Liver (tissue), 9 donors: ENCODE data around the gene CRISP1. TPM values are rescaled to one million over a fixed set of nuclear protein-coding genes. Genes with fewer than 3 reads are reported as not detected.

Source experiments
- DNase-seq: peaks from one replicate; pipeline ENCODE4 v3.0.0-alpha.2; 2017; ENCODE audit warnings: low spot score
- H3K27ac ChIP-seq, 2 donors: one replicate each; pipeline ENCODE4 v1.7.0; 2013; ENCODE audit warnings: inconsistent platforms in 2 of 2, low read length in 2 of 2, control low read depth in 1 of 2, low read depth in 1 of 2, mild to moderate bottlenecking in 1 of 2
- H3K27me3 ChIP-seq, 4 donors: one replicate each; pipeline versions ENCODE4 v1.6.1 to v1.7.0; 2013; ENCODE audit warnings: low read length in 3 of 4, inconsistent platforms in 1 of 4, mild to moderate bottlenecking in 1 of 4, moderate library complexity in 1 of 4; ENCODE audit not compliant: control insufficient read depth in 4 of 4, insufficient read depth in 4 of 4
- H3K36me3 ChIP-seq, 4 donors: one replicate each; pipeline versions ENCODE4 v1.6.1 to v1.7.0; 2013; ENCODE audit warnings: low read length in 3 of 4, mild to moderate bottlenecking in 3 of 4, low read depth in 1 of 4, moderate library complexity in 1 of 4; ENCODE audit not compliant: control insufficient read depth in 4 of 4, insufficient read depth in 3 of 4
- H3K4me1 ChIP-seq, 4 donors: one replicate each; pipeline versions ENCODE4 v1.6.1 to v1.7.0; 2013; ENCODE audit warnings: low read length in 3 of 4, mild to moderate bottlenecking in 3 of 4, moderate library complexity in 1 of 4; ENCODE audit not compliant: control insufficient read depth in 4 of 4, insufficient read depth in 4 of 4
- H3K4me3 ChIP-seq, 3 donors: one replicate each; pipeline versions ENCODE4 v1.6.1 to v1.7.0; 2013; ENCODE audit warnings: low read length in 3 of 3, control low read depth in 1 of 3, low read depth in 1 of 3, mild to moderate bottlenecking in 1 of 3
- H3K9ac ChIP-seq, 2 donors: one replicate each; pipeline ENCODE4 v1.7.0; 2013; ENCODE audit warnings: low read length in 2 of 2, mild to moderate bottlenecking in 2 of 2, moderate library complexity in 2 of 2, control low read depth in 1 of 2, low read depth in 1 of 2
- H3K9me3 ChIP-seq, 4 donors: one replicate each; pipeline versions ENCODE4 v1.6.1 to v1.7.0; 2013; ENCODE audit warnings: low read length in 3 of 4; ENCODE audit not compliant: control insufficient read depth in 4 of 4
- ATF3 ChIP-seq: IDR thresholded peaks from 2 replicates; pipeline ENCODE4 v1.6.1; 2016; ENCODE audit warnings: antibody characterized with exemption
- CTCF ChIP-seq: fragments of 150-350 bp; IDR thresholded peaks from 2 replicates; pipeline ENCODE4 v1.5.1; 2017; ENCODE audit warnings: improper control_type of control experiment, low read depth, low read length; ENCODE audit not compliant: missing input control
- EGR1 ChIP-seq, 2 donors: IDR thresholded peaks; 2 replicates each; pipeline ENCODE4 v1.6.1; 2016 to 2018; ENCODE audit warnings: antibody characterized with exemption in 2 of 2, low read depth in 2 of 2
- FOXA1 ChIP-seq: IDR thresholded peaks from 2 replicates; pipeline ENCODE4 v1.6.1; 2016; ENCODE audit warnings: antibody characterized with exemption
- FOXA2 ChIP-seq: IDR thresholded peaks from 2 replicates; pipeline ENCODE4 v1.6.1; 2016; ENCODE audit warnings: antibody characterized with exemption
- GABPA ChIP-seq, 2 donors: IDR thresholded peaks in 1 of 2; conservative IDR thresholded peaks in 1 of 2; 2 replicates each; pipeline ENCODE4 v1.6.1; 2016; ENCODE audit warnings: antibody characterized with exemption in 2 of 2, mild to moderate bottlenecking in 1 of 2, moderate library complexity in 1 of 2
- HNF4A ChIP-seq, 2 donors: conservative IDR thresholded peaks; 2 replicates each; pipeline ENCODE4 v1.6.1; 2016; ENCODE audit warnings: antibody characterized with exemption in 2 of 2, mild to moderate bottlenecking in 2 of 2
- HNF4G ChIP-seq: IDR thresholded peaks from 2 replicates; pipeline ENCODE4 v1.6.1; 2016; ENCODE audit warnings: antibody characterized with exemption
- JUND ChIP-seq, 2 donors: IDR thresholded peaks; 2 replicates each; pipeline ENCODE4 v1.6.1; 2016; ENCODE audit warnings: antibody characterized with exemption in 2 of 2
- MAX ChIP-seq: IDR thresholded peaks from 2 replicates; pipeline ENCODE4 v1.6.1; 2016; ENCODE audit warnings: antibody characterized with exemption
- NR2F2 ChIP-seq: IDR thresholded peaks from 2 replicates; pipeline ENCODE4 v1.6.1; 2016; ENCODE audit warnings: antibody characterized with exemption
- REST ChIP-seq: IDR thresholded peaks from 2 replicates; pipeline ENCODE4 v1.6.1; 2016; ENCODE audit warnings: antibody characterized with exemption, mild to moderate bottlenecking
- RXRA ChIP-seq, 2 donors: IDR thresholded peaks; 2 replicates each; pipeline ENCODE4 v1.6.1; 2017 to 2018; ENCODE audit warnings: antibody characterized with exemption in 2 of 2, mild to moderate bottlenecking in 1 of 2
- SP1 ChIP-seq: IDR thresholded peaks from 2 replicates; pipeline ENCODE4 v1.6.1; 2018; ENCODE audit warnings: antibody characterized with exemption, mild to moderate bottlenecking
- TAF1 ChIP-seq: conservative IDR thresholded peaks from 2 replicates; pipeline ENCODE4 v1.6.1; 2016; ENCODE audit warnings: antibody characterized with exemption, mild to moderate bottlenecking
- YY1 ChIP-seq: IDR thresholded peaks from 2 replicates; pipeline ENCODE4 v1.6.1; 2016; ENCODE audit warnings: antibody characterized with exemption, mild to moderate bottlenecking
- ZBTB33 ChIP-seq: IDR thresholded peaks from 2 replicates; pipeline ENCODE4 v1.6.1; 2016; ENCODE audit warnings: antibody characterized with exemption
- WGBS: extraction: QIAGEN DNeasy Blood & Tissue Kit; methylation state at CpG from one replicate; pipeline ENCODE4 v1.1.7; 2013; 5-methylcytosine and 5-hydroxymethylcytosine counted together
- polyA plus RNA-seq, 2 donors: library from polyadenylated mRNA; stranded (reverse) in 1 of 2; unstranded in 1 of 2; fragments of 200-250 nt in 1 of 2; fragments of >200 nt in 1 of 2; fragmentation: Nextera tagmentation in 1 of 2; extraction: Ambion mirVana in 1 of 2; gene quantifications; one replicate each; pipeline versions ENCODE4 v1.2.1 to v1.2.3, GENCODE V29; 2013 to 2015
- total RNA-seq, 2 donors: library from RNA; depleted of rRNA; stranded (reverse); fragments of >200 nt; gene quantifications; one replicate each; pipeline ENCODE4 v1.2.3, GENCODE V29; 2014
- donor health status: healthy.
- donor health status: healthy.
- donor health status: healthy.
- donor health status: healthy.
- donor health status: healthy.

CRISP1 gene
- total and polyA plus RNA-seq, 4 donors = not detected

- DNase-seq = no peak
- no peaks in the 10 kb centered on the region for H3K4me1 ChIP-seq
- no peak overlapping the region for H3K27ac ChIP-seq
- WGBS = 88% methylated on average over 1 of the region's 1 CpG
- no peak overlapping the region for H3K9ac ChIP-seq
- no peaks in the 10 kb centered on the region for H3K9me3 ChIP-seq
- H3K36me3 ChIP-seq = no peaks in the 10 kb centered on the region
- H3K27me3 ChIP-seq = no peaks in the 10 kb centered on the region
- no peak overlapping the region for H3K4me3 ChIP-seq
- TF ChIP-seq MAX (no peak), FOXA2 (no peak), TAF1 (no peak), FOXA1 (no peak), RXRA (IDR thresholded peaks at IDR 0.05) (no peak), JUND (IDR thresholded peaks at IDR 0.05) (no peak), REST (no peak), ZBTB33 (no peak), YY1 (no peak), HNF4A (conservative IDR thresholded peaks at IDR 0.05) (no peak), SP1 (no peak), HNF4G (no peak), ATF3 (no peak), NR2F2 (no peak), CTCF (no peak)
These were observed 32.9 kb downstream of the CRISP1 start for GRCh38 chr6:49833386-49833785.

GRCh38 chr6:49826743-49827406, 39.5 kb downstream of the CRISP1 start:
- 64% methylated on average over 5 of the region's 5 CpGs for WGBS
- H3K27ac ChIP-seq = no peak overlapping the region
- TF ChIP-seq CTCF (no peak), GABPA (IDR thresholded peaks at IDR 0.05 in 1 of 2, conservative IDR thresholded peaks at IDR 0.05 in 1 of 2) (no peak), SP1 (no peak), EGR1 (IDR thresholded peaks at IDR 0.05; ENCODE audit: low read depth in 2 of 2) (no peak), MAX (no peak), YY1 (no peak), HNF4A (conservative IDR thresholded peaks at IDR 0.05) (no peak), HNF4G (no peak), NR2F2 (no peak), REST (no peak), FOXA1 (no peak), RXRA (IDR thresholded peaks at IDR 0.05) (no peak)

More at GRCh38 chr6:49826743-49827406, 39.5 kb downstream of the CRISP1 start:
- no peaks in the 10 kb centered on the region for H3K4me1 ChIP-seq
- H3K9me3 ChIP-seq = no peaks in the 10 kb centered on the region
- no peaks in the 10 kb centered on the region for H3K36me3 ChIP-seq
- H3K9ac ChIP-seq = no peak overlapping the region
- no peaks in the 10 kb centered on the region for H3K27me3 ChIP-seq
- no peak overlapping the region for H3K4me3 ChIP-seq
- DNase-seq = no peak
